Endothelial cell of hepatic sinusoid (primary cell): Measurements from ENCODE around the gene C9orf153.
"Not testable (repeated sequence)": the region's sequence is repeated elsewhere in the genome, so short reads cannot be mapped to it uniquely, and the experiment has no call there.

Experiments used
- in situ Hi-C: cut with HindIII; loops from 2 replicates; pipeline ENCODE4 v1.10.0; 2017; ENCODE audit warnings: low sequenced_read_pairs

The C9orf153 gene

GRCh38 chr9:86201474-86202337 is 57.8 kb downstream of the C9orf153 start:
- in situ Hi-C loops: loop anchor here (5.0 kb wide), 1 partner anchor 81 kb away; the partner anchor contains the start of gene ISCA1

- in situ Hi-C loops: loop anchor here (5.0 kb wide), 1 partner anchor 82 kb away; the partner anchor contains the start of gene ISCA1
Observed at GRCh38 chr9:86200599-86201162, 58.8 kb downstream of the C9orf153 start.

DNA sequence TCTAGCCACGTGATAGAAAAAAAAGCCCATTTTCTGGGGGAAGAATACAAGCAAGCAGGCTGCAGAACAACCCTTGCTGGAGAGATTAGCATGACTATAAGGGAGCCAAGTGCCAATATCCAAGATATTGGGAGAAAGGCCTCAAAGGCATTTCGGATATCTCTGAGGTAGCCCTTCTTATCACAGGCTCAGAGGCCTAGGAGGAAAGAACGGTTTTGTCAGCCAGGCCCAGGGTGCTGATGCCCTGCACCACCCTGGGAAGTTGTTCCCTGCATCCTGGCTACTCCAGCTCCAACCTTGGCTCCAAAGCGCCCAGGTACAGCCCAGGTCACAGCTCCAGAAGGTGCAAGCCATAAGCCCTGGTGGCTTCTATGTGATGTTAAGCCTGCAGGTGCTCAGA is 66.4 kb downstream of the C9orf153 start:
- in situ Hi-C loops: no loop called here

- in situ Hi-C loops: not testable (repeated sequence)
Observed at GRCh38 chr9:86190700-86191099, 68.8 kb downstream of the C9orf153 start.

DNA sequence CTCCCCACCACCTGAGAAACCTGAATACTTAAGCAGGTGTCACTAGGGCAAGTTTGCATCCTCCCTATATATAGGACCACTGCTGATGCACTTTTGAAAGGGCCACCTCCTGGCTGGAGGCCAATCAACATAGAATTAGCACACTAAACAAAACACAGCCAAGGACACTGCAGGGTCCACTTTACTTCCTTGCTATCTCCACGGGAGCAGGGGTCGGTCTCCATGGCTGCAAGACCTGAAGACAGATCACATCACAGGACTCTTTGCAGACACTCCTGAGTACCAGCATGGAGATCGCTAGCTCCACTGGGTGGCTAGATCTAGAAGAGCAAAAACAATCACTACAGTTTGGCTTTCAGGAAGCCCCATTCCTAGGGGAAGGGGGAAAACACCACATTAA is 72.3 kb downstream of the C9orf153 start:
- in situ Hi-C loops: no loop called here

GRCh38 chr9:86186696-86187095 is 72.8 kb downstream of the C9orf153 start:
- in situ Hi-C loops: no loop called here

DNA sequence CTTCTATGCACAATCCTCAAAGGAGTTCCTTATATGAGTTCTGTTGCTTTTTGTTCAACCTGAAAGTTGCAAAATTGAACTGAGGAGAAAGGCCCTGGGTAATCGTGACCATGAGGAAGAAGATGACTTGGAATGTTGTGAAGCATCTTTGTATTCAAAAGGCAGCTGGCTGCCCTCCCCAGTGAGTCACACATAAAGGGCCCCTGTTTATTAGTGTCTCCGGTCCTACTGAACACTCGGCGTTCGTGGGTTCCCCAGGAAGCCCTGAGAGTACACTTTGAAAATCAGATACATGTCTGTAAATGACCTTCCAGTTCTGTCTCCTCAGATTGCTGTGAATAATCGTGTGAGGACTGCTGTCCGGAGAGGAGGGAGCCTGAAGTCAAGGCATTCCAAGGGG is 73.6 kb downstream of the C9orf153 start:
- in situ Hi-C loops: no loop called here

DNA sequence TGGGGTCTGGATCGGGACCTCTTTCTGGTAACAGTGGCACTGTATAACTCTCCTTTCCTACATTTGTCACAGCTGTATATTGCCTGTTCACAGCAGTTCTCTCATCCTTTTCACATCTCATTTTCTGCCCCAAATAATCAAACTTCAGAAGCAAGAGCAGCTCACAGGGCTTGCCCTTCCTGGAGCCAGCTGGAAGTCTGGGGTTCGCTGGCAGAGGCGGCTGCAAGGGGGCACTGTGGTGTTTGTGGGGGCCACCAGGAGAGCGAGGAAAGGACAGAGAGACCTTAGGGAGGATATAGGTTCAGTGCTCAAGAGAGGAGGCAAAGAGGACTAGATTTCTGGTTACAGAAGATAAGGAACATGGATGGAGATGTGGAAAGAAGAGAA is 75.3 kb downstream of the C9orf153 start:
- in situ Hi-C loops: no loop called here

GRCh38 chr9:86183229-86184137 is 76.0 kb downstream of the C9orf153 start:
- in situ Hi-C loops: no loop called here

- in situ Hi-C loops: no loop called here
Observed at GRCh38 chr9:86181379-86182315, 77.8 kb downstream of the C9orf153 start.

DNA sequence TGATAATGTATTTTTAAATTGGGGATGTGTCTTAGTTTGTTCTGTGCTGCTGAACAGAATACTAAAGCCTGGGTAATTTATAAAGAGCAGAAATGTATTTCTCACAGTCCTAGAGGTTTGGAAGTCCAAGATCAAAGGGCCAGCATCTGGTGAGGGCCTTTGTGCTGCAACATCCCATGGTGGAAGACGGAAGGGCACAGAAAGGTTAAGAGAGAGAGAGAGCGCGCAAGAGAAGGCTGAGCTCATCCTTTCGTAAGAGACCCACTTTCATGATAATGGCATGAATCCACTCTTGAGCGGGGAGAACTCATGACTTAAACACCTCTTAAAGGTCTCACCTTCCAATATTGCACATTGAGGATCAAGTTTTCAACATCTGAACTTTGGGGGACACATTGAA is 81.0 kb downstream of the C9orf153 start:
- in situ Hi-C loops: no loop called here

DNA sequence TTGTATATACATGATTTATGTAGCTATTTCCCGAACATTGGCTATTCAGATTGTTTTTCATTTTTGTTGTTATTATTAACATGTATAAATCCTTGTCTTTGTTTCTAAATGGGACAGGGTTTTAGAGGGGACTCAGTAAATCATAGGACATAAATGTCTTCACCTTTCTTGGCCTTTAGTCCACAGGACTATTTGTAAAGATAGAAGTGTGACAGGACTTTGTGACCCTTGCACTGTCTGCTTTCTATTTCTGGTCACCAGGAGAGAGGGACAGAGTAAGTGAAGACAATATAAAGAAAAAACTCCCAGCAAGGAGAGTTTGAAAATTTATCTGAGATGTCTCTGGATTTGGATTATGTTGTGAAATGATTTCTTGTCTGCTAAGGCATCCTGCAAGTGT is 81.5 kb downstream of the C9orf153 start:
- in situ Hi-C loops: no loop called here

- in situ Hi-C loops: no loop called here
Observed at GRCh38 chr9:86176468-86176867, 83.0 kb downstream of the C9orf153 start.

GRCh38 chr9:86175743-86176456 is 83.6 kb downstream of the C9orf153 start:
- in situ Hi-C loops: no loop called here

- in situ Hi-C loops: no loop called here
Observed at GRCh38 chr9:86175223-86175622, 84.2 kb downstream of the C9orf153 start.
